Measurements from ENCODE around the gene NEURL1B. TPM values are rescaled to one million over a fixed set of nuclear protein-coding genes. Genes with fewer than 3 reads are reported as not detected.

The NEURL1B gene
- total RNA-seq, 2 experiments from 2014 or later, result 0.32 to 0.57 TPM

DNA sequence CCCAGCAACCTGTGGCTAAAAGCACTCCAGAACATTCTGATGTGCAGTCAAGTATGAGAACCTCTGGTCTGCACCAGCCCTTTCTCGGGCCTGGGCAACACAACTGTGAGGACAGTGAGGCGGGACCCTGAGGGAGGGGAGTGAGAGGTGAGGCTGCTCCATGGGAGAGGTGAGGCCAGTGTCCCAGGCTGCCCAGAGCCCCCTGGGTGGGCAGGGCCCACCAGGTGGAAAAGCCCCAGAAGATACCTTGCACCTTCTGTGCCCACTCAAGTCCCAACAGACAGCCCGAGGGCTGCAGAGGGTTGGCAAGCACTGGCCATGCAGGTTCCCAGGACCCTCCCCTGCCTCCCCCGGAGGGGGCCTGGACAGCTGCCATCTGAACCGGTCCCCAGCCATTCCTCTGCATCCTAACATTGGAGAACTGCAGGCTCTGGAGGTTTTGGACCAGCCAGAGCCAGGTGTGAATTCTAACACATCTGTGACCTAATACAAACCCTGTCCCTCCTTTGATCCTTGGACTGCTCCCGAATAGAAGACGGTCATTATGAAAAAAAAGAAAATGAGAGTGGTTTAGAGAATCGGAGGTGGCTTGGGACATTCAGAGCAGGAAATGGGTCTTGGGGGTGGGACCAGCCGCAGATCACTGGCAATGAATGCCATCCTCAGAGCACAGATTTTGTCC lies 72.9 kb downstream of the NEURL1B start:
- no peak overlapping the region for H3K27ac ChIP-seq (ENCODE audit: low read depth, low read length, poor library complexity, severe bottlenecking)
- H3K4me3 ChIP-seq (ENCODE audit: low read depth, low read length, poor library complexity, severe bottlenecking), result no peak overlapping the region
- H3K9me3 ChIP-seq (ENCODE audit: low read length), result no peaks in the 10 kb centered on the region
- H2AFZ ChIP-seq (ENCODE audit: low read length), result no peak overlapping the region
- H3K4me2 ChIP-seq (ENCODE audit: low read length), result no peak overlapping the region
- TF ChIP-seq, protein P1, sequence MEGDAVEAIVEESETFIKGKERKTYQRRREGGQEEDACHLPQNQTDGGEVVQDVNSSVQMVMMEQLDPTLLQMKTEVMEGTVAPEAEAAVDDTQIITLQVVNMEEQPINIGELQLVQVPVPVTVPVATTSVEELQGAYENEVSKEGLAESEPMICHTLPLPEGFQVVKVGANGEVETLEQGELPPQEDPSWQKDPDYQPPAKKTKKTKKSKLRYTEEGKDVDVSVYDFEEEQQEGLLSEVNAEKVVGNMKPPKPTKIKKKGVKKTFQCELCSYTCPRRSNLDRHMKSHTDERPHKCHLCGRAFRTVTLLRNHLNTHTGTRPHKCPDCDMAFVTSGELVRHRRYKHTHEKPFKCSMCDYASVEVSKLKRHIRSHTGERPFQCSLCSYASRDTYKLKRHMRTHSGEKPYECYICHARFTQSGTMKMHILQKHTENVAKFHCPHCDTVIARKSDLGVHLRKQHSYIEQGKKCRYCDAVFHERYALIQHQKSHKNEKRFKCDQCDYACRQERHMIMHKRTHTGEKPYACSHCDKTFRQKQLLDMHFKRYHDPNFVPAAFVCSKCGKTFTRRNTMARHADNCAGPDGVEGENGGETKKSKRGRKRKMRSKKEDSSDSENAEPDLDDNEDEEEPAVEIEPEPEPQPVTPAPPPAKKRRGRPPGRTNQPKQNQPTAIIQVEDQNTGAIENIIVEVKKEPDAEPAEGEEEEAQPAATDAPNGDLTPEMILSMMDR (conservative IDR thresholded peaks at IDR 0.05; ENCODE audit: low read length), result no peak
- no peak for TF ChIP-seq EZH2phosphoT487 (IDR thresholded peaks at IDR 0.05; ENCODE audit: borderline replicate concordance, low read depth, low read length)
- no peaks in the 10 kb centered on the region for H3K9me2 ChIP-seq (ENCODE audit: insufficient read depth, low read length)
- intact Hi-C loops (cut with micrococcal nuclease; ENCODE audit: unreplicated experiment), result loop anchor here (1.0 to 10.0 kb wide), 7 partner anchors 58 to 618 kb away; partner anchors contain the start of genes ERGIC1 and RPL26L1
- ChIA-PET POLR2A (interaction anchor here (0.7 kb wide), 1 partner anchor 57 kb away, joined by 3 read pairs; no protein-coding TSS in a partner anchor), CTCF (ENCODE audit: unreplicated experiment) (interaction anchor here (0.7 to 3.7 kb wide), 6 partner anchors 12 to 224 kb away, joined by 3 to 18 read pairs (median 4); no protein-coding TSS in a partner anchor)
- no peaks in the 10 kb centered on the region for H3K36me3 ChIP-seq (ENCODE audit: insufficient read depth, low read length)
- no peaks in the 10 kb centered on the region for H3K4me1 ChIP-seq (ENCODE audit: insufficient read depth, low read length, poor library complexity, severe bottlenecking)
- BruUV-seq (replicated peaks), result no TSS peak
- no peaks in the 10 kb centered on the region for H3K79me2 ChIP-seq (ENCODE audit: insufficient read depth, low read depth, low read length)
- DNase-seq (ENCODE audit: low spot score), result no peak
- H4K20me1 ChIP-seq (ENCODE audit: insufficient read depth, low read length), result no peaks in the 10 kb centered on the region

DNA sequence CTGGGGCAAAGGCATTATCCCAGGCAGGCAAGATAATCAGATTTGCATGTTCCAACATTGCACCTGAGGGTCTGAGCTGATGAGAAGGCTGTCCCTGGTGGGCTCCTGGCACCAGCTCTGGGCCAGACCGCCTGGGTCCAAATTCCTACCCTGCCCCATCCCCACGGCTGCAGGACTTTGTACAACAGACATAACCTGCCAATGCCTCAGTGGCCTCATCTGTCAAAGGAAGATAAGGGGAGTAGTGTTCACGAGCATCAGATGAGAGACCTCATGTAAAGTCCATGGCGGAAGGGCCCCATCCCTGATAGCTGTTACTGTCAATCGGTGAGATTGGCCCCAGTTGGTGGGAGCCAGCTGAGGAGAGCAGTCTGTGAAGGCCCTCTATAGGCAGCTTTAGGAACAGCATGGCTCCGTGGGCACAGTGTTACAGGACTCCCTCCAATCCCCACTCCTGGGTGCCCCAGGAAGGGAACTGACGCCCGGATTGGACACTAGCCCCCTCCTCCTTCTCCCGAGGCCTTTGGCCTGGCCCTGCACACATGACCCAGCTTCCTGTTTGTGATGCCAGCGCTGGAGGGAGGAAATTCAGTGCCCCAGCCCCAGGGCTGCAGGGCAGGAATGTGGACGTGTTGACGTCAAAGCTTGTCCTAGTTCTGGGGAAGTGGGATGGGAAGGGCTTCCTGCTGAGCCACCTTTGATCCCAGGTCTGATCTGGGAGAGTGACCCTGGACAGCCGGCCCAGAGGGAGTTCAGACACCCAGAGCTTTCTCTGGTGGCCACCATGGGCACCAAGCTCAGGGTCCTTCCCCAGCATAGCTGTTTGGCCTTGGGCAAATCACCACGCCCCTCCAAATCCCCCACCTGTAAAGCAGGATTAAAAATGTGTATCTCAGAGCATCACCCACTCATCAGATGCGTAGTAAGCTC lies 73.7 kb downstream of the NEURL1B start:
- Histone ChIP-seq H3K9me3 (ENCODE audit: low read length) (no peaks in the 10 kb centered on the region), H3K27ac (ENCODE audit: low read depth, low read length, poor library complexity, severe bottlenecking) (no peak overlapping the region), H3K4me1 (ENCODE audit: insufficient read depth, low read length, poor library complexity, severe bottlenecking) (no peaks in the 10 kb centered on the region), H4K20me1 (ENCODE audit: insufficient read depth, low read length) (no peaks in the 10 kb centered on the region), H3K4me2 (ENCODE audit: low read length) (no peak overlapping the region), H3K79me2 (ENCODE audit: insufficient read depth, low read depth, low read length) (no peaks in the 10 kb centered on the region), H3K9me2 (ENCODE audit: insufficient read depth, low read length) (no peaks in the 10 kb centered on the region), H3K36me3 (ENCODE audit: insufficient read depth, low read length) (no peaks in the 10 kb centered on the region), H2AFZ (ENCODE audit: low read length) (peak overlapping the region; percentile 2; the same call in 1 of the 2 replicates), H3K4me3 (ENCODE audit: low read depth, low read length, poor library complexity, severe bottlenecking) (no peak overlapping the region)
- peak; percentile 71 for DNase-seq (ENCODE audit: low spot score)
- no peak for TF ChIP-seq EZH2phosphoT487 (IDR thresholded peaks at IDR 0.05; ENCODE audit: borderline replicate concordance, low read depth, low read length)
- TF ChIP-seq, protein P1 (conservative IDR thresholded peaks at IDR 0.05; ENCODE audit: low read length), result peak; percentile 84
- ChIA-PET POLR2A (interaction anchor here (0.8 to 0.9 kb wide), 2 partner anchors 11 to 50 kb away, joined by 3 read pairs; no protein-coding TSS in a partner anchor), CTCF (ENCODE audit: unreplicated experiment) (interaction anchor here (0.8 to 3.7 kb wide), 9 partner anchors 10 to 218 kb away, joined by 3 to 18 read pairs (median 3); no protein-coding TSS in a partner anchor)
- intact Hi-C loops (cut with micrococcal nuclease; ENCODE audit: unreplicated experiment), result loop anchor here (1.0 to 10.0 kb wide), 4 partner anchors 58 to 473 kb away; partner anchors contain the start of gene ERGIC1
- BruUV-seq (replicated peaks), result no TSS peak
